ENCODE data around the gene PDCD1LG2. TPM values are rescaled to one million over a fixed set of nuclear protein-coding genes. Genes with fewer than 3 reads are reported as not detected.

Gene PDCD1LG2
- total RNA-seq, 1 experiment from 2014 or later = not detected

DNA sequence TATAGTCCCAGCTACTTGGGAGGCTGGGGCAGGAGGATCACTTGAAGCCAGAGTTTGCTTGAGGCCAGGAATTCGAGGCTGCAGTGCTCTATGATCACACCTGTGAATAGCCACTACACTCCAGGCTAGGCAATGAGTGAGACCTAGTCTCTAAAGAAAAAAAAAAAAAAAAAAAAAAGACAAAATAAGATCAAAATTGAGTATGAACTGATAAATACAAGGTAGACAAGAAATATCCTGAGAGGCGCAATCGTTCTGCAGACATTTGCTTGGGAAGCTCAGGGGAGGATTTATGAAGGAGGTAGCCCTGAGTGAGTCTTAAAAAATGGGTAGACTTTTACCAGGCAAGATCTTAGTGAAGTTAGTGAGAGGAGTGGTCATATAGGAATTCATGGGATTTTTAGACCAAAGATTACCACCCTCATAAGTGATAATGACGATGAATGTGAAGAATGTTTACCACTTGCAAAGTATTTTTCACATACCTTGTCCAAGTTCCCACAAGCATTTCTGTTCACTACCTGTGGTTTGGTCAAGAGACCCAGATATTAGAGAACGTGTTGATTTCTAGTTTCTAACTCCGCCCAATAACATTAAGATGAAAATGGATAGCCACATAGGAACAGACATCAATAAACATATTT, 4.4 kb downstream of the PDCD1LG2 start:
- H2BK12ac ChIP-seq (ENCODE audit: insufficient read length, low read depth, low read length) = no peak overlapping the region
- H2BK20ac ChIP-seq (ENCODE audit: low read depth, low read length, poor library complexity, severe bottlenecking) = no peak overlapping the region
- Mint-ChIP-seq H3K27ac (no peak overlapping the region), H3K27me3 (ENCODE audit: low read depth) (no peaks in the 10 kb centered on the region; the same call in 1 of the 2 replicates), H3K9me3 (no peaks in the 10 kb centered on the region), H3K4me1 (peaks cover 18 to 26% of the 10 kb centered on the region in 2 experiments), H3K4me3 (no peak overlapping the region), H3K36me3 (ENCODE audit: insufficient read depth in 1 of 3, low read depth in 3 of 3) (no peaks in the 10 kb centered on the region)
- no peak overlapping the region for H3T11ph ChIP-seq (ENCODE audit: low read length)
- H2AK5ac ChIP-seq (ENCODE audit: insufficient read length, low read length) = no peak overlapping the region
- WGBS (ENCODE audit: extremely low coverage, insufficient read length, low lambda C conversion rate) = no CpG with 5 or more reads among the region's 6 CpGs
- no peak overlapping the region for H2AFZ ChIP-seq (ENCODE audit: low read length)
- H3K18ac ChIP-seq (ENCODE audit: insufficient read length, low read depth, low read length) = no peak overlapping the region
- H3K23ac ChIP-seq (ENCODE audit: insufficient read length, low read depth, low read length) = no peak overlapping the region
- DNase-seq = no peak
- H3K56ac ChIP-seq (ENCODE audit: insufficient read length, low read depth, low read length) = no peak overlapping the region
- no peak overlapping the region for H2BK15ac ChIP-seq (ENCODE audit: low read depth, low read length)
- no peaks in the 10 kb centered on the region for H3K27me3 ChIP-seq (ENCODE audit: insufficient read depth, low read length)
- no peaks in the 10 kb centered on the region for H3K79me1 ChIP-seq (ENCODE audit: insufficient read depth, low read depth, low read length, poor library complexity, severe bottlenecking)
- no peak overlapping the region for H3K14ac ChIP-seq (ENCODE audit: insufficient read depth, low read length)
- no peak overlapping the region for H3K4me2 ChIP-seq (ENCODE audit: insufficient read depth, insufficient read length, low read length)
- no peaks in the 10 kb centered on the region for H3K23me2 ChIP-seq (ENCODE audit: insufficient read length, low read depth, low read length, poor library complexity, severe bottlenecking)
- no peak overlapping the region for H4K8ac ChIP-seq (replicated peaks; ENCODE audit: insufficient read length, low read depth, low read length)
- no peak overlapping the region for H2BK5ac ChIP-seq (ENCODE audit: insufficient read length, low read length)
- no peak overlapping the region for H3K4ac ChIP-seq (ENCODE audit: low read depth, low read length)
- no peak overlapping the region for H4K91ac ChIP-seq (ENCODE audit: insufficient read length, low read depth, low read length)
- H3K4me1 ChIP-seq (ENCODE audit: insufficient read depth, low read length) = no peaks in the 10 kb centered on the region
- TF ChIP-seq, protein P1, sequence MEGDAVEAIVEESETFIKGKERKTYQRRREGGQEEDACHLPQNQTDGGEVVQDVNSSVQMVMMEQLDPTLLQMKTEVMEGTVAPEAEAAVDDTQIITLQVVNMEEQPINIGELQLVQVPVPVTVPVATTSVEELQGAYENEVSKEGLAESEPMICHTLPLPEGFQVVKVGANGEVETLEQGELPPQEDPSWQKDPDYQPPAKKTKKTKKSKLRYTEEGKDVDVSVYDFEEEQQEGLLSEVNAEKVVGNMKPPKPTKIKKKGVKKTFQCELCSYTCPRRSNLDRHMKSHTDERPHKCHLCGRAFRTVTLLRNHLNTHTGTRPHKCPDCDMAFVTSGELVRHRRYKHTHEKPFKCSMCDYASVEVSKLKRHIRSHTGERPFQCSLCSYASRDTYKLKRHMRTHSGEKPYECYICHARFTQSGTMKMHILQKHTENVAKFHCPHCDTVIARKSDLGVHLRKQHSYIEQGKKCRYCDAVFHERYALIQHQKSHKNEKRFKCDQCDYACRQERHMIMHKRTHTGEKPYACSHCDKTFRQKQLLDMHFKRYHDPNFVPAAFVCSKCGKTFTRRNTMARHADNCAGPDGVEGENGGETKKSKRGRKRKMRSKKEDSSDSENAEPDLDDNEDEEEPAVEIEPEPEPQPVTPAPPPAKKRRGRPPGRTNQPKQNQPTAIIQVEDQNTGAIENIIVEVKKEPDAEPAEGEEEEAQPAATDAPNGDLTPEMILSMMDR (conservative IDR thresholded peaks at IDR 0.05) = no peak
- H3K9me3 ChIP-seq (ENCODE audit: control insufficient read depth, low read depth, low read length) = no peaks in the 10 kb centered on the region
- no peaks in the 10 kb centered on the region for H4K20me1 ChIP-seq (ENCODE audit: control insufficient read depth, insufficient read depth, insufficient read length)
- no peaks in the 10 kb centered on the region for H3K79me2 ChIP-seq (ENCODE audit: insufficient read depth, low read length)
- no peak overlapping the region for H2BK120ac ChIP-seq (ENCODE audit: low read depth, low read length, poor library complexity, severe bottlenecking)
- no peak overlapping the region for H4K5ac ChIP-seq (ENCODE audit: insufficient read length, low read depth, low read length)
- no peak overlapping the region for H3K27ac ChIP-seq (ENCODE audit: insufficient read length, low read depth, low read length)
- H3K9ac ChIP-seq (ENCODE audit: extremely low read depth, insufficient read length, low read length) = no peak overlapping the region
